ENCODE data around the gene KRTAP21-3. TPM values are rescaled to one million over a fixed set of nuclear protein-coding genes. Genes with fewer than 3 reads are reported as not detected.

KRTAP21-3 gene
- total RNA-seq, 1 donor from 2014 or later, result not detected

GRCh38 chr21:30668776-30669175 is 49.8 kb downstream of the KRTAP21-3 start:
- ATAC-seq (no peak), DNase-seq (ENCODE audit: low spot score) (no peak)

Other genes with a start within 250 kb of the KRTAP21-3 start
- gene KRTAP19-1, start 238.4 kb downstream of the KRTAP21-3 start, total RNA-seq, result not detected
- gene KRTAP19-2, start 231.3 kb downstream of the KRTAP21-3 start, total RNA-seq, result not detected
- not detected for gene KRTAP19-3, start 226.8 kb downstream of the KRTAP21-3 start, total RNA-seq
- gene KRTAP19-4, start 221.6 kb downstream of the KRTAP21-3 start, total RNA-seq, result not detected
- gene KRTAP19-5, start 216.6 kb downstream of the KRTAP21-3 start, total RNA-seq, result not detected
- gene KRTAP19-6, start 176.9 kb downstream of the KRTAP21-3 start, total RNA-seq, result not detected
- gene KRTAP19-7, start 157.5 kb downstream of the KRTAP21-3 start, total RNA-seq, result not detected
- gene KRTAP22-2, start 128.4 kb downstream of the KRTAP21-3 start, total RNA-seq, result not detected
- gene KRTAP6-3, start 126.3 kb downstream of the KRTAP21-3 start, total RNA-seq, result not detected
- gene KRTAP6-2, start 119.9 kb downstream of the KRTAP21-3 start, total RNA-seq, result not detected
- gene KRTAP22-1, start 117.7 kb downstream of the KRTAP21-3 start, total RNA-seq, result not detected
- not detected for gene KRTAP6-1, start 104.8 kb downstream of the KRTAP21-3 start, total RNA-seq
- gene KRTAP20-1, start 102.4 kb downstream of the KRTAP21-3 start, total RNA-seq, result not detected
- gene KRTAP20-4, start 98.2 kb downstream of the KRTAP21-3 start, total RNA-seq, result not detected
- gene KRTAP20-2, start 83.6 kb downstream of the KRTAP21-3 start, total RNA-seq, result not detected
- gene KRTAP20-3, start 75.9 kb downstream of the KRTAP21-3 start, total RNA-seq, result not detected
- not detected for gene KRTAP21-2, start 28.5 kb upstream of the KRTAP21-3 start, total RNA-seq
- not detected for gene KRTAP21-1, start 36.7 kb upstream of the KRTAP21-3 start, total RNA-seq
- gene KRTAP8-1, start 94.5 kb upstream of the KRTAP21-3 start, total RNA-seq, result not detected
- not detected for gene KRTAP7-1, start 111.0 kb upstream of the KRTAP21-3 start, total RNA-seq
- not detected for gene KRTAP11-1, start 162.8 kb upstream of the KRTAP21-3 start, total RNA-seq

Data from left lobe of liver (tissue), 2 donors.